OCI-LY1 (cell line): ENCODE data around the gene HBP1.
"Not testable (repeated sequence)": the region's sequence is repeated elsewhere in the genome, so short reads cannot be mapped to it uniquely, and the experiment has no call there.

Experiments
- H2AFZ ChIP-seq: fragments of 200-600 bp; sonication (generic), shearing (Covaris generic); 2 replicates; pipeline ENCODE4 v1.6.0; 2014; ENCODE audit warnings: antibody characterized with exemption, mild to moderate bottlenecking, low read length
- H3F3A ChIP-seq: fragments of 200-600 bp; sonication (generic), shearing (Covaris generic); 2 replicates; pipeline ENCODE4 v1.6.0; 2014; ENCODE audit warnings: mild to moderate bottlenecking, antibody characterized with exemption, low read length, moderate library complexity; ENCODE audit not compliant: insufficient read depth
- H3K27ac ChIP-seq: fragments of 200-600 bp; sonication (generic); 2 replicates; pipeline ENCODE4 v1.5.1; 2014; ENCODE audit warnings: low read length, mixed run types, mild to moderate bottlenecking, low read depth; ENCODE audit not compliant: poor library complexity, severe bottlenecking
- H3K27me3 ChIP-seq: fragments of 200-600 bp; sonication (generic); 2 replicates; pipeline ENCODE4 v1.6.0; 2014; ENCODE audit warnings: antibody characterized with exemption, mild to moderate bottlenecking, low read length, moderate library complexity; ENCODE audit not compliant: insufficient read depth
- H3K36me3 ChIP-seq: fragments of 200-600 bp; sonication (generic); 2 replicates; pipeline ENCODE4 v1.6.1; 2014; ENCODE audit warnings: mild to moderate bottlenecking, antibody characterized with exemption, low read length, moderate library complexity, mixed read lengths; ENCODE audit not compliant: insufficient read depth
- H3K4me1 ChIP-seq: fragments of 200-600 bp; sonication (generic); 2 replicates; pipeline ENCODE4 v1.5.1; 2014; ENCODE audit warnings: mild to moderate bottlenecking, low read length, moderate library complexity; ENCODE audit not compliant: insufficient read depth, severe bottlenecking
- H3K4me2 ChIP-seq: fragments of 200-600 bp; sonication (generic), shearing (Covaris generic); 2 replicates; pipeline ENCODE4 v1.6.1; 2014; ENCODE audit warnings: low read length
- H3K4me3 ChIP-seq: fragments of 200-600 bp; sonication (generic); 2 replicates; pipeline ENCODE4 v1.5.1; 2014; ENCODE audit warnings: low read length, low read depth, mild to moderate bottlenecking, mixed read lengths; ENCODE audit not compliant: poor library complexity, severe bottlenecking
- H3K79me2 ChIP-seq: fragments of 200-600 bp; shearing (Covaris generic); 2 replicates; pipeline ENCODE4 v1.6.1; 2016; ENCODE audit warnings: mixed run types, low read length, mixed read lengths; ENCODE audit not compliant: insufficient read depth
- H3K9ac ChIP-seq: fragments of 200-600 bp; sonication (generic), shearing (Covaris generic); 2 replicates; pipeline ENCODE4 v1.6.1; 2014; ENCODE audit warnings: mild to moderate bottlenecking, low read length, mixed read lengths
- H3K9me2 ChIP-seq: fragments of 200-600 bp; sonication (generic), shearing (Covaris generic); 2 replicates; pipeline ENCODE4 v1.6.1; 2014; ENCODE audit warnings: low read depth, mild to moderate bottlenecking, low read length, mixed read lengths
- H3K9me3 ChIP-seq: fragments of 200-600 bp; shearing (Covaris generic); 2 replicates; pipeline ENCODE4 v1.6.1; 2014; ENCODE audit warnings: low read length, mixed read lengths
- H4K20me1 ChIP-seq: fragments of 200-600 bp; sonication (generic), shearing (Covaris generic); 2 replicates; pipeline ENCODE4 v1.6.0; 2016; ENCODE audit warnings: mild to moderate bottlenecking, low read length; ENCODE audit not compliant: insufficient read depth
- EZH2 ChIP-seq: fragments of 200-600 bp; sonication (generic), shearing (Covaris generic); IDR thresholded peaks from 2 replicates; pipeline ENCODE4 v1.8.0; 2017; ENCODE audit warnings: borderline replicate concordance, mixed run types, mild to moderate bottlenecking, antibody characterized with exemption, low read length, moderate library complexity, mixed read lengths
- TF ChIP-seq, protein P1 (sequence below): fragments of 200-600 bp; sonication (generic), shearing (Covaris generic); IDR thresholded peaks from 2 replicates; pipeline ENCODE4 v1.5.1; 2017; ENCODE audit warnings: mild to moderate bottlenecking, antibody characterized with exemption, low read length, moderate library complexity, mixed read lengths

The HBP1 gene

DNA sequence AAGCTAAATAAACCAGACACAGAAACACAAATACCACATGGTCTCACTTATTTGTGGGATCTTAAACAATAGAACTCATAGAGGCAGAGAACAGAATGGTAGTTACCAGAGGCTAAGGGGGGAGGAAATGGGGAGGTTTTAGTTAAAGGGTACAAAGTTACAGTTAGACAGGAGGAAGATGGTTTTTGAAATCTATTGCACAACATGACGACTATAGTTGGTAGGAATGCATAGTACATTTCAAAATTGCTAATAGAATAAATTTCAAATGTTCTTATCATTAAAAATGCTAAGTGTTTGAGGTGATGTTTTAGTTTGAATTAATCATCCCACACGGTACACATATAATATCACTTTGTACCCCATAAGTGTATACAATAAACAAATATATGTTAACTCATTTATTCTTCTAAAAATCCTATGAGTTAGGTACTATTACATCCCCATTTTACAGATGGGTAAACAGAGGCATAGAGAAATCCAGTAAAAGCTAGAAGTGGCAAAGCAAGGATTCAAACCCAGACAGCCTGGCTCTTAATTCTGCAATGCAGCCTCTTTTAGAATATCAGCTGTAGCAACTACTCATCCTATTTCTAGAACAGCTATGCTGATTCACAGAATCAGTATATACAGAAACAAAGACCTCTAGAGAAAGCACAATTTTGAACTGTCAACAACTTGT is 50.9 kb downstream of the HBP1 start:
- Histone ChIP-seq H2AFZ (no peak overlapping the region), H3K9ac (no peak overlapping the region), H3K27ac (no peak overlapping the region), H3K9me2 (no peaks in the 10 kb centered on the region), H3K4me2 (no peak overlapping the region), H4K20me1 (no peaks in the 10 kb centered on the region), H3K79me2 (no peaks in the 10 kb centered on the region), H3K4me1 (no peaks in the 10 kb centered on the region), H3K36me3 (no peaks in the 10 kb centered on the region), H3F3A (no peaks in the 10 kb centered on the region), H3K27me3 (no peaks in the 10 kb centered on the region), H3K9me3 (no peaks in the 10 kb centered on the region), H3K4me3 (no peak overlapping the region)
- TF ChIP-seq EZH2, result no peak

DNA sequence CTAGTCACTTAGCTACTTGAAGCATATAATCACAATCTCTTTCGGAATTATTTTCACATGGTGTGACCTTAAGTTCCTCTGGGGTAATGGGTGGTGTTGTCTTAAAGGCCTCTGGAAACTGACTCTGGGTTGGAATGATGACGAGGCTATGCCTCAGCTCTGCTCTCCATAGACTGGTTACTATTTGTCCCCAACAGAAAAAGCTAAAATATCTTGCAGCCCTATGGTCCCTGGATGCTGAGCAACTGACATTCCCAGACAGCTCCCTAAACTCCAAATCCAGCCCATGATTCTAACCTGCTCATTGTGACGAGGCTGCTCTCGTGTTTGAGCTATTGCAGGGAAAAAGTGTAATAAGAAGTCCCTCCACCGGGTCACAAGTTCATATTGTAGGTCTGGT is 51.6 kb downstream of the HBP1 start:
- Histone ChIP-seq H3K27ac (no peak overlapping the region), H4K20me1 (no peaks in the 10 kb centered on the region), H3K36me3 (no peaks in the 10 kb centered on the region), H3K9me3 (no peaks in the 10 kb centered on the region), H3K9ac (no peak overlapping the region), H2AFZ (no peak overlapping the region), H3K79me2 (no peaks in the 10 kb centered on the region), H3K4me3 (no peak overlapping the region), H3K9me2 (no peaks in the 10 kb centered on the region), H3K27me3 (no peaks in the 10 kb centered on the region), H3F3A (no peaks in the 10 kb centered on the region), H3K4me2 (no peak overlapping the region), H3K4me1 (no peaks in the 10 kb centered on the region)
- TF ChIP-seq EZH2, result no peak
- TF ChIP-seq, protein P1, sequence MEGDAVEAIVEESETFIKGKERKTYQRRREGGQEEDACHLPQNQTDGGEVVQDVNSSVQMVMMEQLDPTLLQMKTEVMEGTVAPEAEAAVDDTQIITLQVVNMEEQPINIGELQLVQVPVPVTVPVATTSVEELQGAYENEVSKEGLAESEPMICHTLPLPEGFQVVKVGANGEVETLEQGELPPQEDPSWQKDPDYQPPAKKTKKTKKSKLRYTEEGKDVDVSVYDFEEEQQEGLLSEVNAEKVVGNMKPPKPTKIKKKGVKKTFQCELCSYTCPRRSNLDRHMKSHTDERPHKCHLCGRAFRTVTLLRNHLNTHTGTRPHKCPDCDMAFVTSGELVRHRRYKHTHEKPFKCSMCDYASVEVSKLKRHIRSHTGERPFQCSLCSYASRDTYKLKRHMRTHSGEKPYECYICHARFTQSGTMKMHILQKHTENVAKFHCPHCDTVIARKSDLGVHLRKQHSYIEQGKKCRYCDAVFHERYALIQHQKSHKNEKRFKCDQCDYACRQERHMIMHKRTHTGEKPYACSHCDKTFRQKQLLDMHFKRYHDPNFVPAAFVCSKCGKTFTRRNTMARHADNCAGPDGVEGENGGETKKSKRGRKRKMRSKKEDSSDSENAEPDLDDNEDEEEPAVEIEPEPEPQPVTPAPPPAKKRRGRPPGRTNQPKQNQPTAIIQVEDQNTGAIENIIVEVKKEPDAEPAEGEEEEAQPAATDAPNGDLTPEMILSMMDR, result no peak

DNA sequence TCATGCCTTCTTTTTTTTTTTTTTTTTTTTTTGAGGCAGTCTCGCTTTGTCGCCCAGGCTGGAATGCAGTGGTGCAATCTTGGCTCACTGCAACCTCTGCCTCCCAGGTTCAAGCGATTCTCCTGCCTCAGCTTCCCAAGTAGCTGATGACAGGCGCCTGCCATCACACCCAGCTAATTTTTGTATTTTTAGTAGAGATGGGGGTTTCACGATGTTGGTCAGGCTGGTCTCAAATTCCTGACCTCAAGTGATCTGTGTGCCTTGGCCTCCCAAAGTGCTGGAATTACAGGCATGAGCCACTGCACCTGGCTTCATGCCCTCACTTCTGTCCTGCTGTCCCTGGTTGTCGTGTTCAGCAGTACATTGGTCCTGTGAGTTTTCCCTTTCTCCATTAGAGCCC is 52.0 kb downstream of the HBP1 start:
- H2AFZ ChIP-seq, H3K27me3 ChIP-seq, H3K79me2 ChIP-seq, H3K36me3 ChIP-seq, H3K4me2 ChIP-seq, H3K27ac ChIP-seq, H3K4me3 ChIP-seq, H4K20me1 ChIP-seq, H3K9ac ChIP-seq, H3K4me1 ChIP-seq, H3F3A ChIP-seq, H3K9me2 ChIP-seq, H3K9me3 ChIP-seq: not testable (repeated sequence)

DNA sequence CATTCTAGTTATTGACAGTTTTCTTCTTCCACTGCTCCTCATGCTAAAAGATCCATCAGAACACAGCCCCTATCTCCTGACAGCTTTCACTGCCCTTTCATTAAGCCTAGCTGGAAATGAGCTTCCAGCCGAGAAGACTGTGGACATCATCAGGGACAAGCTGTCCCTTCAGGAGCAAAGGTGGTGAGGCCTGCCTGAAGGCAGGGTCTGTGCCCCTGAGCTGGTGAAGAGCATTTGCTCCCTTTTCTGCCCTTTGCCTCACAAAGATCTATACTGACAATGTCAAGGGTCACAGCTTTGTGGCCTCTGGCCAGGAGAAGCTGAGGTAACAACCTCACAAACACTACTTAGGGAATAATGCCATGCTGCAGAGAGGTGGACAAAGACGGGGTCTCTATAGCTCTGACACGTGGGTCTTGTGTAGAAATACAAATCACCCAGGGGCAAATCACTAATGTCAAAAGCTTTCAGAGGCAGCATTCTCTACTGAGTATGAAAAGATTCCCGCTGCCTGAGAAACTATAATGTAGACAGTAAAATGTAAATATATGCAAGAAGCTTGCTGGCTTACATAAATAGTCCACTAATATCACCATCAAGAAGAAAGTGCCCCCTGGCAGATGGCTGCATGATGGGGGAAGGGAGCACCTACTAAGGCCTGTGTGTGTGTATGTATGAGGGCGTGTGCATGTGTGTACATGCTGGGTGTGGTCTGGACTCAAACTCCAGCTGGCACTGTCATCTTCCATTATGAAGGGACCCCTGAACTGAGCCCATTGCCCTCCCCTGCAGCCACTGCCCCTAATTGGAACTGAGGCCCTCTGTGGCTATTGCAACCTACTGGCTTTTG is 55.8 kb downstream of the HBP1 start:
- H2AFZ ChIP-seq, result no peak overlapping the region
- H3K4me1 ChIP-seq, result no peaks in the 10 kb centered on the region
- H3K79me2 ChIP-seq, result no peaks in the 10 kb centered on the region
- H3F3A ChIP-seq, result no peaks in the 10 kb centered on the region
- H3K9ac ChIP-seq, result no peak overlapping the region
- H3K9me3 ChIP-seq, result no peaks in the 10 kb centered on the region
- no peak overlapping the region for H3K4me2 ChIP-seq
- H3K9me2 ChIP-seq, result no peaks in the 10 kb centered on the region
- H3K36me3 ChIP-seq, result no peaks in the 10 kb centered on the region
- TF ChIP-seq EZH2, result no peak
- TF ChIP-seq, protein P1, result no peak
- no peaks in the 10 kb centered on the region for H3K27me3 ChIP-seq
- H4K20me1 ChIP-seq, result no peaks in the 10 kb centered on the region
- H3K4me3 ChIP-seq, result no peak overlapping the region
- no peak overlapping the region for H3K27ac ChIP-seq
